ENCODE measurements around the gene VPS13C.
"Not testable (repeated sequence)": the region's sequence is repeated elsewhere in the genome, so short reads cannot be mapped to it uniquely, and the experiment has no call there.

VPS13C gene

DNA sequence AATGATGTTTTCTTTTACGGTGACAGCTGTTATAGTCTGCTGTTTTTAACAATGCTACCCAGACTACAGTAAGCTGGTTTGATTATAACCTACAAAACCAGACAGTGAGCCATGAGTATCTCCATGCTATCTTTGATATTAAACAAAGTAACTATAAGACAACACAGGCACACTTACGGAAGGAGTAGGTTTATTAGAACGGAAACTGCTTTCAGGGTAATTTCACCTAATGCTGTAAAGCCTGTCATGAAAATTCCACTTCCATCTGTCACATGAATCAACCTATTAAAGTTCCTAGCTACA lies 33.0 kb downstream of the VPS13C start:
- DNase-seq, result no peak

DNA sequence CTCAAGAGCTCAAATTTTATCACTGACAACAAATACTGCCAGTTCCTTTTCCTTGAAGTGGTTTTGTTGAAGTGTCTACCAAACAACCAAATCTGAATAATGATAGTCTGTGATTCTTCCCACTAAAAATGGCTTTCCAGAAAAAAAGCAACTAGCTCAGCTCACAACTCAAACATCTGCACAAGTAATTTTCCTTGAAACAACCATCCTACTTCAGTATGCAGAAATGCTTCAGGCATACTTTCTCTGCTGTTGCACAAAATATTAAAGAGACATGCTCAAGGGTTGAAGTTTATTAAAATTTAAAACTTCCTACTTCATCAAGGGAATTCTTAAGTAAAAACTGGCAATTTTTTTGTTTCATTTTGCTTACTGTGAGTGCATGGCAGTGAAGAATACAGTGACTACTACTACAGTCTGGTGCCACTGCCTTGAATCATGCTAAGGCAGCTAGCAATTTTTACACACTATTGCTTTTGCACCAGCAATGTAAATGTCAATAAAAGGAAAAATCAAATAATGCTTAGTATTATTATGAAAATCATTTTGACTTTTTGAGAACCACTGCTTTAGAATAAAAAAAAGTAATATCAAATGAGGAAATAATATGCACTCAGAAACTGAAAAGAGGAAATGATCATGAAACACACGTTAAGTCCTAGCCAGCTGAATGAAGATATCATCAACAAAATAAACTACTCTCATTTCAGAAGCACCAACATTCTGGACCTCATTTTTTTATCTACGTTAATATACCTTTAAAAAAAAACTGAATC lies 33.6 kb downstream of the VPS13C start:
- no peak for DNase-seq

DNA sequence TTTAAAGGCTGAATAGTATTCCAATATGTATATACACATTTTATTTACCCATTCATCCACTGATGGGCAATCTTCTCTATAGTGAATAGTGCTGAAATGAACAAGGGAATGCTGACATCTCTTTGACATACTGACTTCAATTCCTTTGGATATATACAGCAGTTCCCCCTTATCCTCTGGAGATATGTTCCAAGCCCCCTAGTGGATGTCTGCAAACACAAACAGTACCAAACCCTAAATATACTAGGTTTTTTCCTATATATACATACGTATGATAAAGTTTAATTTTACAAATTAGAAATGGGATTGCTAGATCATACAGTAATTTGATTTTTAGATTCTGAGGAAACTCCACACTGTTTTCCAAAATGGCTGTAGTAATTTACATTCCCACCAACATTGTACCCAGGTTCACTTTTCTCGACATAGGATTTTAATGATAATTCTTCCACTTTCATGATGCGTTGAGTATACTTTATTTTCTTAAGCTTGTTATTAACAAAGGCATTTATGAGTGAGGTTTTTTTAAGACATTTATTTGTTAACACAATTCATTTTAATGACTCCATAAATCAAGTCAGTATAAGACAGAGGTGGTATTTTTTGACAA lies 38.2 kb downstream of the VPS13C start:
- no peak for DNase-seq

DNA sequence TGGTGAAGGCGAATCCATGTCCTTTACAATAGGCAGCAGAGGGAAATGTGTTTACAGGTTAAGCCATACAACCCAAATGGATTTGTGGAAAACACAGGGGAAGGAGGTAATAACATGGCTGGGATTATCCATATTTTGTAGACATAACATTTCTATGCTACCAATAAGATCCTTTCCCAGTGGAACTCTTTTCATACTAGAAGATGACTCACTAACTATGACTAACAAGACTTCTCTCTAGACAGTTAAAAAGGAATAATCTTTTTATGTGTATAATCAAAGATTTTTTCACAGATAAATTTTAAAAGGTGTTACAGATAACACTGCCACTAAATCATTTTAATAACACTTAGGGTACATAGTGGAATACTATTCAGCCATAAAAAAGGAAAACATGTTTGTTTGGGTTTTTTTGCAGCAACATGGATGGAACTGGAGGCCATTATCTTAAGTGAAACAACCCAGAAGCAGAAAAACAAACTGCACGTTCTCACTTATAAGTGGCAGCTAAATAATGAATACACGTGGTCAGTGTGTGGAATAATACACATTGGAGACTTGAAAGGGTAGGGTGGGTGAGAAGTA lies 39.6 kb downstream of the VPS13C start:
- DNase-seq, result no peak

DNA sequence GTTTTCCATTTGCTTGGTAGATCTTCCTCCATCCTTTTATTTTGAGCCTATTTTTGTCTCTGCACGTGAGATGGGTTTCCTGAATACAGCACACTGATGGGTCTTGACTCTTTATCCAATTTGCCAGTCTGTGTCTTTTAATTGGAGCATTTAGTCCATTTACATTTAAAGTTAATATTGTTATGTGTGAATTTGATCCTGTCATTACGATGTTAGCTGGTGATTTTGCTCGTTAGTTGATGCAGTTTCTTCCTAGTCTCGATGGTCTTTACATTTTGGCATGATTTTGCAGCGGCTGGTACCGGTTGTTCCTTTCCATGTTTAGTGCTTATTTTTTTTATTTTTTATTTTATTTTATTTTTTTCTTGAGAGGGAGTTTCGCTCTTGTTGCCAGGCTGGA lies 54.9 kb downstream of the VPS13C start:
- DNase-seq, result not testable (repeated sequence)

DNA sequence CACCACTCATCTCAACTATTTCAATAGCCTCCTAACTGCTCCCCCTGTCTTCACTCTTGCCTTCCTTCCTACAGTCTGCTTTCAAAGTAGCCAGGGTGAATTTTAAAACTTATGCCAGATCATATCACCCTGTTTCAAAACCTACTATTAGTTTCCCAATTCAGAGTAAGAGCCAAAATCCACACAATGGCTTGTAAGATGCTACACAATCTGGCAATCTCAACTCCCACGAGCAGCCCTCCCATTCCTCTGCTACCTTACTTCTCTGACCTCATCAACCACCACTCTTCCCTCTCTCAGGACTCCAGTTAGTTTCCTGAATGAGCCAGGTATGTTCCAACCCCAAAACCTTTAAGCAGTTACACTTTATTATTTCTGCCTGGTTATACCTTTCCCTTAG lies 62.5 kb downstream of the VPS13C start:
- DNase-seq, result no peak

DNA sequence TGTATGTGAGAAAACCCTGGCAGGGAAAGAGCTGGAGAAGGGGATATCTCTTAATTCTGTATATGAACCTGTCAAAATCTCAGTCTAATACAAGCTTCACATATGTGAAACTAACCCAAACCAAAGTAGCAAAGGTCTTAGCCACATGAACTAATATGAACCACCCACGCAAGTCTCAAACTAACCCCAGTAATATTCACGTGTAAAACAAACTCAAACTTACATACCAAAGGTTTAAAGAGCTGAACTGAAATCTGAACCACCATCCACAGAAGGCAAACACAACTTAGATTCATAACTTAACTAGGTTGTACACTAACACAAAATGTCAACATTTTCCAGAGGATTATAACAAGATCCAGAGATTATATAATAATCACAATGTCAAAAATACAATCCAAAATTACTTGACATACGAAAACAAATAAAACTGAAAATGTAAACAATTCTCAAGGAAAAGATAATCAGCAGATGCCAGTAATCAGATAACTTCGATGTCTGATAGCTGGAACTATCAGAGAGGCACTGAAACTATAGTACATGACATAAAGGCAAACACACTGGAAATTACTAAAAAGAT lies 64.1 kb downstream of the VPS13C start:
- no peak for DNase-seq

DNA sequence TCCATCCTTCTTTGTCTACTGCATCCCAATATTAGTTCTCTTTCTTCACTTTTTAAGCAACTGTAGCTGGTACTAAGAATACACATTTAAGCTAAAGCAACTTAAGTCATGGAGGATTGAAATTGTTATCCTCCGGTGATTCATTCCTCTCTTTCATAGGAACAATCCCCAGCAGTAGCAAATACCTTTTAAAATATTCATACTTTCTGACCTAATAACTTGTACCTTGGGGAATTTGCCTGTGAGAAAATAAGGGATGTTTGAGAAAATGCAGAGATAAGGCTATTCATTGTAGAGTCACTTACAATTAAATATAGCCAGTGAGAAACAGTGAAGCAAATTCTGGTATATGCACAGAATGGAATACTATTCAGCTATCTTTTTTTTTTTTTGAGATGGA lies 66.0 kb downstream of the VPS13C start:
- DNase-seq, result no peak

DNA sequence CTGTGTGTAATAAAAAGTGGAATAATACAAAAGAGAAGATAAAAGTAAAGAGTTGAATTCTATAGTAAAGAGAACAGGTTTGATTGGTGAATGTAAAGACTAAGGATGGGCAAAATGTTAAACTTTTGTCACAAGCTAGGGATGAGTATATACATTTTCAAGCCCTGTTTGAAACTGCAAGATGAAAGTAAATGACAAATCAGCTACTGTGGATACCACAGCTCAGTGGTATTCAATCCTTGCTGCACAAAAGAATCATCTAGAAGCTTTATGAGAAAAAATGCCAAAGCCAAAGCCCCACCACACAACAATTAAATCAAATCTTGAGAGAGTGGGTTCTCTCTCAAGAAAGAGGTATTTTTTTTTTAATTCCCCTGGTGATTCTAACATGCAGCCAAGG lies 67.7 kb downstream of the VPS13C start:
- no peak for DNase-seq

DNA sequence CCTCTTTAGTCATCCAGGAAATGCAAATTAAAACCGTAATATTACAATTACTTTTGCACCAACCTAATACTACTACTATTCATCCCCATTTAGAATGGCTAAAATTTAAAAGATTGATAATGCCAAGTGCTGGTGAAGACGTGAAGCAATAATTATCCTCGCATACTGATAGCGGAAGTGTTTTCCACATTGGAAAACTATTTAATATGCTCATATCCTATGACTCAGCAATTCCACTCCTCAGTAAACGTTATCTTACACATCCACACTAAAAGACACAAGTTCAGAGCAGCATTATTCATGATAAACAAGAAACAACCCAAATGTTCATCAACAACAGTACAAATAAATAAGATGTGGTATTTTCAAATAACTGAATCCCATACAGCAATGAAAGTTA lies 70.6 kb downstream of the VPS13C start:
- DNase-seq, result no peak

DNA sequence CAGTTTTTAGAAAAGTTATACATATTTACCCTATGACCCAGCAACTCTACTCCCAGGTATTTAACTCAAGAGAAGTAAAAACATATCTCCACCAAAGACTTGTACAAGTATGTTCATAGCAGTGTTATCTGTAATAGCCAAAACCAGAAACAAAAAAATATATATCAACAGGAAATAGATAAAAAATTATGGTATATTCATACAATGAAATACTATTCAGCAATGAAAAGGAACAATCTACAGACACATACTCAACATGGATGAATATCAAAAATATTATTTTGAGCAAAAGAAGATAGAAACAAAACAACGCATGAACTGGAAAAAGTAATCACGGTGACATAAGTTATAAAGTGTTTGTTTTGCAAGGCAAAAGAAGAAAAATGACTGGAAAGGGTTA lies 72.4 kb downstream of the VPS13C start:
- DNase-seq, result no peak

DNA sequence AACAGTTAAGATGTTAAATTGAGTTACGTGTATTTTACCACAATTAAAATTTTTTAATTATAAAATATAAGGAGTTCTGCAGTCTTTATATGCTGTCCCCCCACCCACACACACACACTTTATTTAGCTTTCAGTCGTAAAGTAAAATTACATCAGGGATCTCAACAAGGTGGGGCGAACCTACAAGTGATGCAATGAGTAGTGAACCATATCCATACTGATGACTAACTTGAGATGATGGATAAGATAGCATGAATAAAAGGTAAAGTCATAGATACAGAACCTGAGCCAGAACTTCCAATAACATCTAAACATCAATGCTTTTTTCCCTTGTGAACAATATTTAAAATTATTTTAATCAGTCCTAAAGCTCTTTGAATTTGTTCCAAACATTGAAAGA lies 77.2 kb downstream of the VPS13C start:
- DNase-seq, result no peak

DNA sequence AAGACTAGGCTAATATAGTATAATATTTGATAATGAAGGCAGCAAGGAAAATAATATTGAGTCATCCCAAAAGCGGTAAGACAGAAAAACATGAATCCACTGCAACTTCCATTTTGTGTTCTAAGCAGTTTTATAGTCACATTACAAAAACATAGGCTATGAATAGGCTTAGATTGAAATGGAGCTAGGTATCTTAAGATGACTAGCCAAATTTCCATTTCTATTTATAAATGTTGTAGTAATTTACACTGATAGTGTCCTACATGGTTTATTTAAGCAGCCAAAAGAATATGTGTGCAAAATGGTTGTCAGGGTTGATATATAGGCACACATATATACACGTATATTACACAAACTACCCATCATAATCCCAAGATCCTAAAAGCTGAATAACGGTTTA lies 82.0 kb downstream of the VPS13C start:
- DNase-seq, result no peak

DNA sequence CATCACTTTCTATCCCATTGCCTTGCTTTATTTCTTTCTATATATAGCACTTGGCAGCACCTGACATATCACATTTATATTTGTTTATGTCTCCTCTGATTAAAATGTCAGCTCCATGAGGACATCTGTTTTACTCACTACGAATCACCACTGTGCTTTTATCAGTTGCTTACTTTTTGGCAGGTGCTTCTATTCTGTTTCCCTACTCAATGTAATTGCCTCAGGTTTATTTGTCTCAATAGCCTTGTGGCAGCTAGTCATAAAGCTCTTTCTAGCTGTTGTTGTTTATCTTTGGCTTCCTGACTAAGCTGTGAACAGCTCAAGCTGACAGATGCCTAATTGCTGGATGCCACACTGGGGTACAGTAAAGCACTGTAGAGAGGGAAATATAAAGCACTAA lies 85.5 kb downstream of the VPS13C start:
- no peak for DNase-seq

DNA sequence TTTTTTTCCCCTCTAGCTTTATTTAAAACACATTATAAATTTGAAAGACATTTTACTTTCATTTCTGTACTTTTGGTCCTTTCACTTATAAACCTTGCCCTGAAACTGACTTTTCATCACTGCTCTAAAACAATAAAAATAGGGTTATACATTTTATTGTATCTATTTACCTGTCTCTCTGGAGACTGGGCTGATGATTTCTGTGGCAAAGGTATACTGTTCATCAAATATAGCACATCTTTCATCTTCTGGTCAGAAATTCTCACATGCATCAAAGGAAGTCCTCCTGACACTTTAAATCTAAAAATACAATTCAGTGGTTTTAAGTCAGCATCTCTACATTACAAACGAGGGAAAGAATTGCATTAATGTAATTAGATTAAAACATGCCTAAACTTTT lies 86.1 kb downstream of the VPS13C start:
- DNase-seq, result no peak

DNA sequence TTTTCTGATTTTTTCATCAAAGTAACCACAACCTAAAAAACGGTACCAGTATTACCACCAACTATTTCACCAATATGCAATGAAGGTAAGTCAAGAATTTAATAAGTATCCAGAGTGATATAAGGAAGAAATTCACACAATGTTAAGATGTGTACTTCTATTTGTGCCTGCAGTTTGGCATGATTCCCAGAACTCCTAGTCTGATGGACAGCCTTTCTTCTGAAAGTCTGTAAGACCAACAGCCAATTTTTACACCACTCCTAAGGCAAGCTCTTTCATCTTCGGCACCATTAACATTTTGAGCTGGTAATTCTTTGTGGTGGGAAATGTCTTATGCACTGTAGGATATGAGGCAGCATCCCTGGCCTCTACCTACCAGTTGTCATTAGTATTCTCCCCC lies 108.3 kb downstream of the VPS13C start:
- DNase-seq, result no peak

DNA sequence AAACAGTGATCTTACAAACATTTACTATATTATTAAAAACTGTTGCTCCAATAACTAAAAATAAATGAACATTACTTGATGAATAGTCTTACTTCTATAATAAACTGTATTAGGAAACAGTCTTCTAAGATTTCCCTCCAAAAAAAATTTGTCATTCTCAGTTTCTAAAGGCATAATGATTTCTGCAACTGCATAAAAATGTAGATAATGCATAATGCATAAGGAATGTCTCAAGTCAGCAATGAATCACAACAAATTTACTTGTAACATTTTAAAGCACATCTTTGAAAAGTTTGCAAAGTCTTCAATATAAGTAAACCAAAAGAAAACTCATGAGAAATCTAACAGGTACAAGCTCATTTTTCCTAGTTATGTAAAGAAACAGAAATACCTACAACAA lies 113.5 kb downstream of the VPS13C start:
- no peak for DNase-seq

DNA sequence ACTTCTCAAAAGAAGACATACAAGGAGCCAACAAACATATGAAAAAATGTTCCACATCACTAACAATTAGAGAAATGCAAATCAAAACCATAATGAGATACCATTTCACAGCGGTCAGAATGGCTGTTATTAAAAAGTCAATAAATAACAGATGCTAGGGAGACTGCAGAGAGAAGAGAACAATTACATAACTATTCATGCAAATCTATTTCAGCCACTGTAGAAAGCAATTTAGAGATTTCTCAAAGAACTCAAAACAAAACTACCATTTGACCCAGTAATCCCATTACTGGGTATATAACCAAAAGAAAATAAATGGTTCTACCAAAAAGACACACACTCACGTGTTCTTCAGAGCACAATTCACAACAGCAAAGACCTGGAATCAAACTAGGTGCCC lies 116.3 kb downstream of the VPS13C start:
- DNase-seq, result no peak

DNA sequence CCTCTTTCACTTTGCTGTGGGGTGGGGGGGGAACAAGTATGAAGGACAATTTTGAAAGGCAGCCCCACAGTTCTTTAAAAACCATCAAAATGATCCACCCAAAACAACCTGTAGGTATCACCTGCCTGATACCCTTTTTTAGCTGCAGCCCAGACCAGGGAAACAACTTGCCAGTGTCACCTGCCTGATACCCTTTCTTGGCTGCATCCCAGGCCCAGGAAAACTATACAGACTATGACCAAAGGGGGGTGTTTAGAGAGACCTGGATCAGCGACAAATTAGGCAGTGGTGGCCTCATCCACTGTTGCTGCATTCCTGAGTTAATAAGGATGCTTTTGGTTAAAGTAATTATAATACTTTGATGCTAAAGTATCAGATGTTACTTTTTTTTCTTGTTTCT lies 122.0 kb downstream of the VPS13C start:
- DNase-seq, result no peak

DNA sequence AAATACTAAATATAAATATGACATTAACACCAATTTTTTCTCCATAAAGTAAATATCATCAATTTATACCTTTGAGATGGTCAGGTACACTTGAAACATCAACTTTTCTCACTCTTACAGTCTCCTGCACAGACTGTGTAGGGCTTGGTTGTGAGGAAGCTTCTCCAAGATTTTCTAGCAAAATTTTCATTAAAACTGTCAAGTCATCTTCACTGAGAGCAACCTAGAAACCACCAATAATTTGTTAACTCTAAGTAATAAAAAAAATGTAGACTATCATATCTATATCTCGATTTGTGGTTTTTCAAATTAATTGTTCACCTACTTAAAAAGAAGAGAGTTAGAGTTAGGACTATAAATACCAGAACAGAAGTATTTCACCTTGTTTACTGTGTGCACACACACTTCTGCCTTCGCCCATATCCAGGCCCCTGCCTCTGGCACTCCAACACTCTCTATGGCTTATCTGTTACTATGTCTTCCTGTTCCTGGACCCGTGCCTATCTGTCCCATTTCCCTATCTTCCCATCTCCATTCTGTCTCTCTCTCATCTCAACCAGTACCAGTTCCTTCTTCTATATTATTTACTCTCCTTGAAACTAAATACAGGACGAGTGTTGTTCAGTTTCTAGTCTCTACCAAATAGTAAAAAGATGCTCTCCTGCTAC lies 123.6 kb downstream of the VPS13C start:
- no peak for DNase-seq

DNA sequence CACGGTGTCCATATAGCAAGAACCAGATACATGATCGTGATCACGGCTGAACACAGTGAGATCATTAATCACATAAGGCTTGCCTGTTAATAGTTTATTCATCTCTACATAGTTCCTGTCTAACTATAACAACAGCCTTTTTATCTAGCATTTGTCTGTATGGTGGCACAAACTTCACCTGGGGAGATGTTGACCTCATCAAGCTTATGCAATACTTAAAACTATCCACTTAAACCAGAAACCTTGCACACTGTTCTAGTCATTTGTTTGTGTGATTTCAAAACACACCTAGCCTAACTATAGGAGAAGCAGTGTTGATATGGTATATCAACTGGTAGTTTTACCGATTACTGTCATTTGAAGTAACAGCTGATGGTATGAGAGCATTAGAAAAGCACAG lies 124.8 kb downstream of the VPS13C start:
- DNase-seq, result no peak

DNA sequence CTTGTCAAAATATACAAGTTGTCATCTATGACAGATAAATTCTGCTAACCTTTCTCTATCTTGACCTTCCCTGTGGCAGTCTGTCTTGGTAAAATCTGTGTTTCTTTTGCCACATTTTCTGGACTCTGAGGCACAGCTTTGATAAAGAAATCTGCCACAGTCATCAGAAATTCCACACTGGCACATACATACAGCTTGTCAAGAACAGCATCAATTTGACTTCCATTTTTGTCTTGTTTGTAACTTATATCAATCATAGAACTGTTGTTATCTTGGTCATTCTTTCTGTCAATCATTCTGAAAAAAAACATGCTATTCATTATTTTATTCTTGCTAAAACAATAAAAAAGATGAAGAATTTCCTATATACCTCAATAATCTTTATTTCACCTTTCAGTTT lies 130.8 kb downstream of the VPS13C start:
- no peak for DNase-seq

DNA sequence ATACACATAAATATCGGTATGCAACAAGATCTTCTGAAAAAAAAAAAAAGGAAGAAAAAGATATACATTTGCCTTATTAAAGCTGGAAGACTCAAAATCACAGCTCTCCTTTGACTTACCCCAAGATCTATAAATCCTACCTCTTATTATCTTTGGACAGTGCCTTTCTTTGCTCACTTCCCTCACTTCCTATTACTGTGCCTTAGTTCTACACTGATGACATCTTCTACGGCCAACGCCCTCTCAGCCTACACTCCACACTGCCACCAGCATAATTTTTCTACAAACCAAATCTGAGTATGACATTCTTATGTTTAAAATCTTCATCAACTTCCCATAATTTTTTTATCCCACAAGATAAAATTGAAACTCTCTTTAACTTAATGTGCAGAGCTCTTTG lies 137.1 kb downstream of the VPS13C start:
- no peak for DNase-seq

DNA sequence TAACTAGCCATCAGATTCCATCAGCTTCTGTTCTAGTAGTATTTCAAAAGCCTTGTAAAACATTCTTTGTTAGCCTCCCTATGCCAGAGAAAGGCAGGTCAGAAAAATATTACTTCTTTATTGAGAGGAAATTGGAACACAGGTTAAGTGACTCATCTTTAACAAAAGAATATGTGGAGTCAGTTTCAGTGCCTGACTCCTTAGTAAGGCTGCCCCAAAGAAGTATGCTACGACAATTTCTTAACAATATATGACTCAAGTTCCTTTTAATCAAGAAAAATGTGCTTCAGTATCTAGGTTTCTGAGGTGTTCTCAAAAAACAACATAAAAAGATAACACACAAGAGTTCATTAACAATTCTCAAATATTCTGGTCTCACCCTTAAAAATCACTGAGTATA lies 139.2 kb downstream of the VPS13C start:
- DNase-seq, result no peak

Measured in amniotic stem cell (primary cell).